CD4-positive, alpha-beta T cell treated with Interleukin-15 for 4 hours (primary cell): ENCODE measurements around the gene HOMER2.

Experiments used
- DNase-seq: peaks from one replicate; pipeline ENCODE4 v3.0.0-alpha.2; 2020; ENCODE audit warnings: low spot score

Gene HOMER2

GRCh38 chr15:82856397-82857170 is 95.9 kb downstream of the HOMER2 start:
- DNase-seq, result no peak

DNA sequence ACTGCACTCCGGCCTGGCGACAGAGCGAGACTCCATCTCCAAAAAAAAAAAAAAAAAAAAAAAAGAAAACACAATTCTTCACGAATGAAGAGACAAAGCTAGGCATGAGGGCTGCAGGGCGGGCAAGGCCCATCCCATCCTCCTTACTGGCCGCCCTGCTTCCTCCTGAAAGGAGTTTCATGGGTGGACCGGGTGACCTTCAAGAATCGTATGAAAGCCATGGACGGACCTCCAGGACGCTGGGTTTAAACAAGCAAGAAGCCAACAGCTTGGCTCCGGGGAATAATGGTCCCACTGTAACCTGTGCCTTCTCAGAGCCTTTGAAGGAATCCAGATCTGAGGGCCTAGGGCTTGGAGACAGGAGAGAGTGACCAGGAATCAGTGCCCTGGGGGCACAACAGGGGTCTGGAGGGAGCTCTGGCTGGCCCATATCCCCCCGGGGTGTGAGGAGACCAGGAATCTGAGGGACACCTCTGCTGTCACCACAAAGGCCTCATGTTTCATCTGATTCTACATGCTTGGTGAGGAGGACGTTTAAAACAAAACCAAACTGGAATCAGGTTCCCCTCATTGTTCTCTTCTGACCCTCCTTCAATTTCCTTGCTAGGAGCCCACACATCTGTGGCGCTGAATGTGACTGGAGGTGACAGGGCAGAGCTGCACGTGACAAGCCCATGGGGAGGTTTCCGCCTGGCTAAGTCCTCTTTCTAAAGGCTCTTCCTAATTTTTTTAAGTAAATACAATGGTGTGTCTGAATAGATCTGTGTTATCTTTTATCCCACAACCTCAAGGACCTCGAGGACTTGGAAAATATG is 97.0 kb downstream of the HOMER2 start:
- DNase-seq, result no peak

GRCh38 chr15:82854554-82854953 is 98.0 kb downstream of the HOMER2 start:
- no peak for DNase-seq

DNA sequence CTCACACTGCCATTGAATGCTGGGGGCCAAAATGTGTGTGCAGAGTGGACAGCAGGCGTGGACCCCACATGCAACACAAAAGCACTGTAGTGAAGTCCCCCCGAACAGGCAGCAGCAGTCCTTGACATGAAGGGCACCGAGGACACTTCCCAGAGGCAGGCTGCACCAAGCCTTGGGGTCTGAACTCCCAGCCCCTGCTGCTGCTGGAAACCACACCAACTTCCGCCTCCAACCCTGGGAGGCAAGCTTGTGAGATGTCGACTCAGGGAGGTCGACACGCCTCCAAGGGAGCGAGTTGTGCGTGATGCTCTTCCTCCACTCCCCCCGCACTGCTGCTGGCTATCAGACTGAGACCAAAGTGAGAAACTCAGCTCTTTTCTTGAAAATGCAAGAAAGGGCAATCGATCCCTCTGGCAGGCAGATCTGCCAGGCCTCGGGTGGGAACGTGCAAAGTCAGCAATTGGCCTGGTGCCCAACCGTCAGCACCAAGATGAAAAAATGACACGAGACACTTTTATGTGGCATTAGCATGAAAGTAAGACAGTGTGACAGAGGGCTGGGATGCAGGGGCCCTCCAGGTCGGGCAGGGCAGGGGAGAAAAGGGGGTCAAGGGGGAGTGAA is 99.5 kb downstream of the HOMER2 start:
- no peak for DNase-seq

- no peak for DNase-seq
Measured at GRCh38 chr15:82851981-82852511, 100.5 kb downstream of the HOMER2 start.

DNA sequence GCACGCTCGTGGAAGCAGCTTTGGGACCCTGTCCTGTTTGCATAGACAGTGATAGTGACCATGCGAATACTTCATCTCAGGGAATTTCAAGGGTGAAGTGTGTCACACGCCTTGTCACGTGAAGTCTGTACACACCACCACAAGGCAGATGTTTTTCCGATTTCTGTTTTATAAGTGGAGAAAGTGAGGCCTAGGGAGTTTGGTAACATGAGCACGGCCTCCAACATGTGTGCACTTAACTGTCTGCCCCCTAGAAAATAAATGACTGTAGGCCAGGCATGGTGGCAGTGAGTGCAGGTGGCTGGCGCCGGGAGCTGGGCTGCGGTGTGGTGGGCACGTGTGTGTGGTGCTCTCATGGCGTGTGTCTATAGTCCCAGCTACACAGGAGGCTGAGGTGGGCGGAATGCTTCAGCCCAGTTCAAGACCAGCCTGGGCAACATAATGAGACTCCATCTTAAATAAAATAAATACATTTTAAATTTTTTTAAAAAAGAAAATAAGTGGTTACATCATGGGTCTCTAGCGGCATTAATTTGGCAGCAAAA is 101.1 kb downstream of the HOMER2 start:
- DNase-seq, result no peak

DNA sequence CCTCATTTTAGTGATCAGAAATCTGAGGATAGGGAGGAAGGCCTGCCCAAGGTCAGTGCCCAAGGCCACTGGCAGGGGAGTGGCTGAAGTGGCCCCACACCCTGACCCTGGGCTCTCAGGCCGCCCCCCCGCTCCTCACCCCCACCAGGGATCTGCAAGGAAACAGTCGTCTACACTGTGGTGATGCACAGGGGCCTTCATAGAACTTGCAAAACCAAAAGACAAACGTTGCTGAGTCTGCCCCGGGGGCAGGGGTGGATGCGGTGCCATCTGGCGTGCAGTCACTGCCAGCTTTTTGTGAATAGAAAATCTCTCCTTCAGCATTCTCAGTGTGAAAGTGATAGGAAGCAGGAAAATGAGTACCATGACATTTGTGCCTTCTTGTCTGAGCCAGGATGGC is 101.8 kb downstream of the HOMER2 start:
- no peak for DNase-seq

GRCh38 chr15:82849556-82850512 is 102.7 kb downstream of the HOMER2 start:
- peak; percentile 33 for DNase-seq

DNA sequence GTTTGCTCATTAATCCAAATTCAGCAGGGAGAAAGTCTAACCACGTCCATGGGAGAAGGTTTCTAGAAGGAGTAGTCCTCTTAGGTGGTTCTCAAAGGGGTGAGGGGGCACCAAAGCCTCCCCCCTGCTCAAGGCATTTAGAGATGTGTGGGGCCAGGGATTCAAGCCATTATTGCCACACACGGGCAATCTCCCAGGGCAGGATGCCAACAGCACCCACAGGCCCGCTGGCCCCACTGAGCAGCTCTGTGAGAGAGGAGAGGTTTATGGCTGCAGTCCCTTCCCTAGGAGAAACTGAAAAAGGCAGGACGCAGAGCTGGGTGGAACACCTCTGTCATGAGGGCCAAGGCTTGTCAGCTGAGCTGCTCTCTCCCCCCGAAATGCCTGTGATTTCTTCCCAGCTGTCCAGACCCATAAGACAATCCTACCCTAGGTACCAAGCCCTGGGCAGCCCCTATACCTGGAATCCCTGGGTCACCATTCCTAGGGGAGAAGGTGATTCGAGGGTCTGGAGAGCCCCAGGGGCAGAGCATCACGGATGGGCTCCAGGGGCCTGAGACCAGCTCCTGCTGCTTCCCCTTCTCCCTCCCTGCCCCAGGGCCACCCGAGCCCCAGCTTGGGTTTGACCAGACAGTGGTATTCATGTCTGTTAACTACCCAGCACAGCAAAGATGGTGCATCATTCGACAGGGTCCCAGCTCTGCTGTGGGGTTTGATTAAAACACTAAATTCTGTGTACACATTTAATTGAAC is 104.1 kb downstream of the HOMER2 start:
- no peak for DNase-seq

GRCh38 chr15:82847703-82848102 is 104.8 kb downstream of the HOMER2 start:
- DNase-seq, result no peak

DNA sequence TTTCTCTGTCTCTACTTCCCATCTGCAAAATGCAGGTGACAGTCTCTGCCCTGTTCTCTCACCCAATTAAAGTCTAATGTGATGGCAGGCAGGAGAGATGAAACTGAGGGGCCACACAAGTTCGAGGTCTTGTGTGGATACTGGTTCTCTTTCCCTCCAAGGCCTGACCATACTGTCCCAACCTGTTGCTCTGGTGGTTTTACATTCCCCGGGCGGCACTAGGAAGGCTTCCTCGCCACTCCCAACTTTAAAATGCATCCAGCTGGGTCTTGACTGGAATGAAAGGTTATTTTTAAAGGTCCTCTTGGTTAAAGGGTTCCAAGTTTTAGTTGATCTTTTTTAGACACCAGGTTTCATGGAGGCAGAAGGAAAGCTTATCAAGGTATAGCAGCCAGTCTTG is 105.9 kb downstream of the HOMER2 start:
- DNase-seq, result no peak

GRCh38 chr15:82845686-82846085 is 106.8 kb downstream of the HOMER2 start:
- no peak for DNase-seq

DNA sequence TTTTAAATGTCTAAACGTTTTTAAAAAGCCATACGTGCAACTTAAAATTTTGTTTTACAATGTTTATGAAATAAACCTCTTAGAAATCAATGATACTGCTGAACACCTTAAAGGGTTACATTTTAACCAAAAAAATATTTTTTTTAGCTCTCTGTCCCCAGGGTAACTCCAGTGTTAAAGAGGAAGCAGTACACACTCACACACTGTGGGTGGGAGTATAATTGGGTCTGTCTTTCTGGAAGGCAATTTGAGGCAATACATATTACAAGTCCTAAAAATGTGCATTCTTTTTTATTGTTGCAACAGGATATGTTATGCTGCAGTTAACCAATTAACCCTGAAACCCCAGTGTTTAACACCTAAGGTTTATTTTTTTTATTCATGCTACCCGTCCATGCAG is 109.0 kb downstream of the HOMER2 start:
- no peak for DNase-seq

DNA sequence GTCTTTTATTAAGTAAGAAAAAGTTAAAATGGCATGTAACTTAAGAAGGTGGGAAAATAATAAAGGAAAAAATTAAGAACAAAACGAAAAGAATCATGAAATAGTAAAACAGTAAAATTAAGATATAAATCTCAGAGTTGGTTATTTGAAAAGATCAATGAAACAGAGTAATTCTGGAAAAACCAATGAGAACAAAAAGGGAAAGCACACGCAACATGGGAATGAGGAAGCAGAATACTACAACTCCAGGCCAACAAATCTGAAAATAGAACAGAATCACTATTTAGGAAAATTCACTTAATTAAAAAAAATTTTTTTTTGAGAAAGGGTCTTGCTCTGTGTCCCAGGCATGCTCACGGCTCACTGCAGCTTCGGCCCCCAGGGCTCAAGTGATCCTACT is 112.4 kb downstream of the HOMER2 start:
- DNase-seq, result no peak

GRCh38 chr15:82839136-82839535 is 113.4 kb downstream of the HOMER2 start:
- DNase-seq, result no peak

DNA sequence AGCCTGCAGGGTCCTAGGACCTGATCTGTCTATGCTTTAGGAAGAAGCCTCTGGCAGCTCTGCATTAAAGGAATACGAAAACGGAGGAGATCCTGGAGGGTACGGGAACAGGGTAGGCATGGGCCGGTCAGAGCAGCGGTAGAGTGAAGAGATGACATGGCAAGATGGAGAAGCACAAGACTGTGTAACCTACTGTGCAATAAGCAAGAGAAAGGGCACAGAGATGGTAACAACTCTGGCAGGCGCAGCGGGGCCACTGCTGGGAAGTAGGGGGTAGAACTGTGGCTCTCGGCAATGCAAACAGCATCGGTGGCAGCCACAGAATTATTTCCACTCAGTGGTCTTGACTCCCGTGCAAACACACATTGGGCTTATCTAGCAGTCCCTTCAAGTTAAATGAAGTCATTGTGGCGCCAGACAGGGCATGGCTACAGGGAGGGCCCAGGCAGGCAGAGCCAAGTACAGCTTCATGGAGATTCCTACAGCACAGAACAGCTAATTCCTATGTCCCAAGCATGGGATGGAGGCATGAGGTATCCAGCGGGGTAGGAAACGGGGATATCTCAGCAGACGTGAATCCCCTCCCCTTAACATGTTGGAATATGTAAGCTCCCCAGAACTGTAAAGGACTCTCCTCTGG is 114.3 kb downstream of the HOMER2 start:
- DNase-seq, result no peak

GRCh38 chr15:82835391-82835917 is 117.1 kb downstream of the HOMER2 start:
- DNase-seq, result no peak

- no peak for DNase-seq
Measured at GRCh38 chr15:82833362-82833682, 119.2 kb downstream of the HOMER2 start.

DNA sequence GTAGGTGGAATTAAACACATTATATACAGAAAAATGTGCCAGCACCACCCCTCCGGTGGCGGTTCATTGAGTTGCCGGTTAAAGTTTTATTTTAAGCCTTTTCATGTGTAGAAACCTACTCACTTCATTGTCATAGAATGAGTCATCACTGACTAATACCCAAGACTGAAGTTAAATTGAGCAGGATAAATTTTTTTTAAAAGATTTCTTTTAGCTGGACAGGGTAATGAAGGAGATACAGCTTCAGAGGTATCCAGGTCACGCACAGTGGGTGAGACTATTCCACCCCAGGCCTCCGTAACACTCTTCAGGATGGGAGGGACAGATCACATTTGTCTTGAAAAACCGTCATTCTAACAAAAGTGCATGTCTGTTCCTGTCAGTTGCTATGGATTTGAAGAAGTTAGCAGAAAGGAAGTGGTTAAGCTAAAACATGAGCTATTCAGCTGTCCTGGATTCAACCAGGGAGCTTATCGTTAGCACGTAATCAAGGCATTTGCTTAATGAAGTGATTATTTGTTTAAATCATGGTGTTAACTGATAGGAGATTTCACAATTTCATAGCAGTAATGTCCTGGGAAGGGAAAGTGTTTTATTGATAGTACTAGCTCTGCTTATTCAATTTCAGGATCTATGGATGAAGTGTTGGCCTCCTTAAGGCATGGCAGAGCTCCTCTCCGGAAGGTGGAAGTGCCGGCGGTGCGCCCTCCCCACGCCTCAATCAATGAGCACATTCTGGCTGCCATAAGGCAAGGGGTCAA is 119.7 kb downstream of the HOMER2 start:
- peak; percentile 28 for DNase-seq
